Omental fat pad (tissue), 4 donors: Measurements from ENCODE around the gene CACNA1I. TPM values are rescaled to one million over a fixed set of nuclear protein-coding genes. Genes with fewer than 3 reads are reported as not detected.

Source experiments
- ATAC-seq: fragments of 150-250 bp; one replicate; pipeline ENCODE4 v1.9.1; 2016; ENCODE audit warnings: mild to moderate bottlenecking, moderate library complexity; ENCODE audit not compliant: low FRiP score
- DNase-seq: peaks from one replicate; pipeline ENCODE4 v3.0.0-alpha.2; 2019; ENCODE audit warnings: low spot score
- total RNA-seq, 4 donors: library from RNA; depleted of rRNA; stranded (reverse); fragments of >200 nt; gene quantifications; one replicate each; pipeline ENCODE4 v1.1.0, GENCODE V29; 2016
- TF ChIP-seq, protein P1 (sequence below), 3 donors: fragments of 450-650 bp; IDR thresholded peaks; one replicate each; pipeline ENCODE4 v1.5.1; 2016 to 2017; ENCODE audit warnings: antibody characterized with exemption in 3 of 3, mild to moderate bottlenecking in 3 of 3, moderate library complexity in 2 of 3

CACNA1I gene
- total RNA-seq, 4 donors from 2014 or later = 0.09 to 0.38 (median 0.26) TPM

DNA sequence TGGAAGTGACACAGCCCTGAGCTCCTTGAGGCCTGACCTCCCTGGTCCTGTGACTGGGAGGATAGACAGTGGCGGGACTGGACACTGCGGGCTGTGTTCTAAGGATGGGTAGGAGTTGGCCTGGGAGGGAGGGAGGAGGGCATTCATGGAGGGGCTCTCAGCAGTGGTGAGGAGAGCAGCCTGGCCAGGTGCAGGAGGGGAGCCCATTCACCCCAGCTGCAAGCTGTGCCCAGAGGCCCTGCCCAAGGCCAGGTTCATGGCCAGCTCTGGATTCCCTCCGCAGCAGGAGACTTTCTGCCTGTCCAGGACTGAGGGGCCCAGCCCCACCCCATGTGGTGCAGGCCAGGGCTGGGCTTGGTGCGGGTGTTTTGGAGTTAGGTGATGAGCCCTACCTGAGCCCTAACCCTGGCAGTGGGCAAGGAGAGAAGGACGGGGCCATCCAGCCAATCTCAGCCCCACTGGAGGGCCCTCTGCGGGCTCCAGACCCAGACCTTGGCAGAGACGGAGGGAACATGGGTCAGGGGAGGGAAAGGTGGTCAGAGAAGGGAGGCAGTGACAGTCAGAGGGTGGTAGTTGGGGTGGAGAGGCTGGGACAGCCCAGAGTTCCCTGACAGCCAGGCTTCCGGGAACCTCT, 26.8 kb downstream of the CACNA1I start:
- TF ChIP-seq, protein P1, sequence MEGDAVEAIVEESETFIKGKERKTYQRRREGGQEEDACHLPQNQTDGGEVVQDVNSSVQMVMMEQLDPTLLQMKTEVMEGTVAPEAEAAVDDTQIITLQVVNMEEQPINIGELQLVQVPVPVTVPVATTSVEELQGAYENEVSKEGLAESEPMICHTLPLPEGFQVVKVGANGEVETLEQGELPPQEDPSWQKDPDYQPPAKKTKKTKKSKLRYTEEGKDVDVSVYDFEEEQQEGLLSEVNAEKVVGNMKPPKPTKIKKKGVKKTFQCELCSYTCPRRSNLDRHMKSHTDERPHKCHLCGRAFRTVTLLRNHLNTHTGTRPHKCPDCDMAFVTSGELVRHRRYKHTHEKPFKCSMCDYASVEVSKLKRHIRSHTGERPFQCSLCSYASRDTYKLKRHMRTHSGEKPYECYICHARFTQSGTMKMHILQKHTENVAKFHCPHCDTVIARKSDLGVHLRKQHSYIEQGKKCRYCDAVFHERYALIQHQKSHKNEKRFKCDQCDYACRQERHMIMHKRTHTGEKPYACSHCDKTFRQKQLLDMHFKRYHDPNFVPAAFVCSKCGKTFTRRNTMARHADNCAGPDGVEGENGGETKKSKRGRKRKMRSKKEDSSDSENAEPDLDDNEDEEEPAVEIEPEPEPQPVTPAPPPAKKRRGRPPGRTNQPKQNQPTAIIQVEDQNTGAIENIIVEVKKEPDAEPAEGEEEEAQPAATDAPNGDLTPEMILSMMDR (IDR thresholded peaks at IDR 0.05) = no peak
- DNase-seq = no peak
- ATAC-seq = no peak

DNA sequence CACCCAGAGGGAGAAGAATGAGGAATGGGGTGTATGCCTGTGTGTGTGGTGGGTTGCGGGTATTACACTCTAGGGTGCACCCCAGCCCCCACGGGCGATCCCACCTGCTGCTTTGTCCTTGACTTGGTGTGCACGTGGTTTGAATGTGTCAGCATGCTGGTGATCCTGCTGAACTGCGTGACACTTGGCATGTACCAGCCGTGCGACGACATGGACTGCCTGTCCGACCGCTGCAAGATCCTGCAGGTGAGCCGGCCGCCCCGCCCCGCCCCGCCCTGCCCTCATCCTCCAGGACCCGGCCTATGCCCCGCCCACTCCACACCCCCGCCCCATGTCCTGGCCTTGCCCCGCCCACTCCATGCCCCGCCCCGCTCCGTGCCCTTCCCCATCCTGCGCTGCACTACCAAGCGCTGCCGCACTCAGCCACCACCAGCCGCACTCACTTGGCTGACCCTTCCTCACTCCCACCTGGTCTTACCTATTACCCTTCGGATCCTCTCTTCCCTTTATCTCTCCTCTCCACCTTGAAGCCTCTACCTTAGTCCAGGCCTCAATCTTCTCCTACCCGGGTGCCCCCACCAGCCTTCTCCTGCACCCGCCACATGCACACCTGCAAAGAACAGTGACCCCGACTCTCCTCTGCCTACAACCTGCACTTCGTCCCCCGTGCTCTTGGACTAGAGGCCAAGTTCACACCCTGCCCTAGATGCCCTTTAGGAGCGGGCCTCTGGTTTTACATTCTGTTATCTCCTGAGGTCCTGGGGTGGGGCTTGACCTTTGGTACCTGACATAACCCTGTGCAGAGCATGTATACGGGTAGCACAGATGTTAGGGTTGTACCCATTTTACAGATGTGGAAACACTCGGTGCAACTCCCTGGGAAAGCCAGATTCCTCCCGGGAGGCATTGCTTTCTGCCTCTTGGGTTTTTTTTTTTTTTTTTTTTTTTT, 27.7 kb downstream of the CACNA1I start:
- TF ChIP-seq, protein P1 (IDR thresholded peaks at IDR 0.05) = no peak
- ATAC-seq = peak; percentile 25
- no peak for DNase-seq

DNA sequence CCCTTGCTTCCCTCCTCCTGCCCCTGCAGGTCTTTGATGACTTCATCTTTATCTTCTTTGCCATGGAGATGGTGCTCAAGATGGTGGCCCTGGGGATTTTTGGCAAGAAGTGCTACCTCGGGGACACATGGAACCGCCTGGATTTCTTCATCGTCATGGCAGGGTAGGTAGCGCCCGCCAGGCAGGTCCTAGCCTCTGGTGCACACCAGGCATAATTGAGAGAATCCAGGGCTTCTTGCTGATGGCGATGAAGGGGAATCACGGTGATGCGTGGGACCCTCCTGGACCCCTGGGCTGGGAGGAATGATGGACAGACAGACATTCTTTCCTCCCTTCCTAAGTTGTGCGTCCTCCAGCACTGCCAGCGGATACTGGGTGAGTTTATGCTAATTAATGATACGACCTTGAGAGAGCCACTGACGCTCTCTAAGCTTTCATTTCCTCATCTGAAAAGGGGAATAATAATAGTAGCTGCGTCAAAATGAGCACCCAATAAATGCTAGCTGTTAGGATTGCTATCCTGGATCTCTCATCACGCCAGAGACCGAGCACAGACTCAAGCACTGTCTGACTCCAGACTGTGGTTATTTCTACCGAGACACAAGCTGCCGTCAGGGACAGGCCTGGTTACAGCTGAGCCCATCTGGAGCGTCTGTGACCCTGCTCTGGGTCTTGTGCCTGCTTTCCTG, 30.1 kb downstream of the CACNA1I start:
- ATAC-seq (no peak), DNase-seq (no peak)
- TF ChIP-seq, protein P1 (IDR thresholded peaks at IDR 0.05) = no peak

- ATAC-seq (no peak), DNase-seq (no peak)
- TF ChIP-seq, protein P1 (IDR thresholded peaks at IDR 0.05) = no peak
Measured at GRCh38 chr22:39601180-39601535, 30.6 kb downstream of the CACNA1I start.

- TF ChIP-seq, protein P1 (IDR thresholded peaks at IDR 0.05) = no peak
- ATAC-seq = no peak
- no peak for DNase-seq
Measured at GRCh38 chr22:39603345-39603744, 32.8 kb downstream of the CACNA1I start.

- no peak for ATAC-seq
- DNase-seq = no peak
- TF ChIP-seq, protein P1 (IDR thresholded peaks at IDR 0.05) = no peak
Measured at GRCh38 chr22:39610246-39610645, 39.7 kb downstream of the CACNA1I start.
